ENCODE data around the gene DLGAP1. TPM values are rescaled to one million over a fixed set of nuclear protein-coding genes. Genes with fewer than 3 reads are reported as not detected.

The DLGAP1 gene
- total and polyA plus RNA-seq, 10 of the 15 experiments (the other 5 are each of a cell fraction or from before 2014, with no cell fraction given), result 0.23 to 27.6 (median 1.9) TPM

DNA sequence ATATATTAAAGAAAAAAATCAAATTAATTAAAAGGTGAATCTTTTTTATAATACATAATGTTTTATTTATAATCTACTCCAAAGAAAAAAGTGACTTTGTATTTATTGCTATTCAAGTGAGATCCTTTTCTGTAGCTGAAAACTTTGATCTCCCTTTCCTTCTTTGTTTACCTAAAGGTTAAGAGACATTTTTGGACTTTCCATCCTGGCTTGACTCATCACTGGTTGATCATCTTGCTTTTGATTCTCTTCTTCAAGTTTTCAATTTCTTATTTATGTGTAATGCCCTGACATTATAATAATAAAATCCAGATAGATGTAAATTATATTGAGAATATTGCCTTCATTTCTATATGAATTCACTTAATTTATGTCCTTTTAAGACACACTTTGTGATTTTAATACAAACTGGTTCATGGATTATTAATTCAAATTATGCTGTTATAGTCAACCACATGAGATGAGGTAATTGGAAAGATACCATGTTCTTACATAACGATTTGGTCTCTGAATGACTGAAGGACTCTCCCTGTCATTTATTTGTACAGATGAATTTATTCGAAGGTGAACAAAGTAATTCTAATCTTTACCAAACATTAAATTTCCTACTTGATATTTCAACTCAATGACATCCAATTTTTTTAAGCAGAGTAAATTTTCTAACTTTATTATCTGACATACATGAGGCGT is 820.7 kb downstream of the DLGAP1 start:
- intact Hi-C loops (cut with micrococcal nuclease; ENCODE audit: unreplicated experiment), result no loop called here
- TF ChIP-seq, protein P1, sequence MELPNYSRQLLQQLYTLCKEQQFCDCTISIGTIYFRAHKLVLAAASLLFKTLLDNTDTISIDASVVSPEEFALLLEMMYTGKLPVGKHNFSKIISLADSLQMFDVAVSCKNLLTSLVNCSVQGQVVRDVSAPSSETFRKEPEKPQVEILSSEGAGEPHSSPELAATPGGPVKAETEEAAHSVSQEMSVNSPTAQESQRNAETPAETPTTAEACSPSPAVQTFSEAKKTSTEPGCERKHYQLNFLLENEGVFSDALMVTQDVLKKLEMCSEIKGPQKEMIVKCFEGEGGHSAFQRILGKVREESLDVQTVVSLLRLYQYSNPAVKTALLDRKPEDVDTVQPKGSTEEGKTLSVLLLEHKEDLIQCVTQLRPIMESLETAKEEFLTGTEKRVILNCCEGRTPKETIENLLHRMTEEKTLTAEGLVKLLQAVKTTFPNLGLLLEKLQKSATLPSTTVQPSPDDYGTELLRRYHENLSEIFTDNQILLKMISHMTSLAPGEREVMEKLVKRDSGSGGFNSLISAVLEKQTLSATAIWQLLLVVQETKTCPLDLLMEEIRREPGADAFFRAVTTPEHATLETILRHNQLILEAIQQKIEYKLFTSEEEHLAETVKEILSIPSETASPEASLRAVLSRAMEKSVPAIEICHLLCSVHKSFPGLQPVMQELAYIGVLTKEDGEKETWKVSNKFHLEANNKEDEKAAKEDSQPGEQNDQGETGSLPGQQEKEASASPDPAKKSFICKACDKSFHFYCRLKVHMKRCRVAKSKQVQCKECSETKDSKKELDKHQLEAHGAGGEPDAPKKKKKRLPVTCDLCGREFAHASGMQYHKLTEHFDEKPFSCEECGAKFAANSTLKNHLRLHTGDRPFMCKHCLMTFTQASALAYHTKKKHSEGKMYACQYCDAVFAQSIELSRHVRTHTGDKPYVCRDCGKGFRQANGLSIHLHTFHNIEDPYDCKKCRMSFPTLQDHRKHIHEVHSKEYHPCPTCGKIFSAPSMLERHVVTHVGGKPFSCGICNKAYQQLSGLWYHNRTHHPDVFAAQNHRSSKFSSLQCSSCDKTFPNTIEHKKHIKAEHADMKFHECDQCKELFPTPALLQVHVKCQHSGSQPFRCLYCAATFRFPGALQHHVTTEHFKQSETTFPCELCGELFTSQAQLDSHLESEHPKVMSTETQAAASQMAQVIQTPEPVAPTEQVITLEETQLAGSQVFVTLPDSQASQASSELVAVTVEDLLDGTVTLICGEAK (IDR thresholded peaks at IDR 0.05; ENCODE audit: borderline replicate concordance), result no peak
- TF ChIP-seq, protein P2, sequence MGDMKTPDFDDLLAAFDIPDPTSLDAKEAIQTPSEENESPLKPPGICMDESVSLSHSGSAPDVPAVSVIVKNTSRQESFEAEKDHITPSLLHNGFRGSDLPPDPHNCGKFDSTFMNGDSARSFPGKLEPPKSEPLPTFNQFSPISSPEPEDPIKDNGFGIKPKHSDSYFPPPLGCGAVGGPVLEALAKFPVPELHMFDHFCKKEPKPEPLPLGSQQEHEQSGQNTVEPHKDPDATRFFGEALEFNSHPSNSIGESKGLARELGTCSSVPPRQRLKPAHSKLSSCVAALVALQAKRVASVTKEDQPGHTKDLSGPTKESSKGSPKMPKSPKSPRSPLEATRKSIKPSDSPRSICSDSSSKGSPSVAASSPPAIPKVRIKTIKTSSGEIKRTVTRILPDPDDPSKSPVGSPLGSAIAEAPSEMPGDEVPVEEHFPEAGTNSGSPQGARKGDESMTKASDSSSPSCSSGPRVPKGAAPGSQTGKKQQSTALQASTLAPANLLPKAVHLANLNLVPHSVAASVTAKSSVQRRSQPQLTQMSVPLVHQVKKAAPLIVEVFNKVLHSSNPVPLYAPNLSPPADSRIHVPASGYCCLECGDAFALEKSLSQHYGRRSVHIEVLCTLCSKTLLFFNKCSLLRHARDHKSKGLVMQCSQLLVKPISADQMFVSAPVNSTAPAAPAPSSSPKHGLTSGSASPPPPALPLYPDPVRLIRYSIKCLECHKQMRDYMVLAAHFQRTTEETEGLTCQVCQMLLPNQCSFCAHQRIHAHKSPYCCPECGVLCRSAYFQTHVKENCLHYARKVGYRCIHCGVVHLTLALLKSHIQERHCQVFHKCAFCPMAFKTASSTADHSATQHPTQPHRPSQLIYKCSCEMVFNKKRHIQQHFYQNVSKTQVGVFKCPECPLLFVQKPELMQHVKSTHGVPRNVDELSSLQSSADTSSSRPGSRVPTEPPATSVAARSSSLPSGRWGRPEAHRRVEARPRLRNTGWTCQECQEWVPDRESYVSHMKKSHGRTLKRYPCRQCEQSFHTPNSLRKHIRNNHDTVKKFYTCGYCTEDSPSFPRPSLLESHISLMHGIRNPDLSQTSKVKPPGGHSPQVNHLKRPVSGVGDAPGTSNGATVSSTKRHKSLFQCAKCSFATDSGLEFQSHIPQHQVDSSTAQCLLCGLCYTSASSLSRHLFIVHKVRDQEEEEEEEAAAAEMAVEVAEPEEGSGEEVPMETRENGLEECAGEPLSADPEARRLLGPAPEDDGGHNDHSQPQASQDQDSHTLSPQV (IDR thresholded peaks at IDR 0.05), result no peak
- TF ChIP-seq SMAD1 (IDR thresholded peaks at IDR 0.05; ENCODE audit: low read depth, partially characterized antibody), result no peak
- TF ChIP-seq, protein P3, sequence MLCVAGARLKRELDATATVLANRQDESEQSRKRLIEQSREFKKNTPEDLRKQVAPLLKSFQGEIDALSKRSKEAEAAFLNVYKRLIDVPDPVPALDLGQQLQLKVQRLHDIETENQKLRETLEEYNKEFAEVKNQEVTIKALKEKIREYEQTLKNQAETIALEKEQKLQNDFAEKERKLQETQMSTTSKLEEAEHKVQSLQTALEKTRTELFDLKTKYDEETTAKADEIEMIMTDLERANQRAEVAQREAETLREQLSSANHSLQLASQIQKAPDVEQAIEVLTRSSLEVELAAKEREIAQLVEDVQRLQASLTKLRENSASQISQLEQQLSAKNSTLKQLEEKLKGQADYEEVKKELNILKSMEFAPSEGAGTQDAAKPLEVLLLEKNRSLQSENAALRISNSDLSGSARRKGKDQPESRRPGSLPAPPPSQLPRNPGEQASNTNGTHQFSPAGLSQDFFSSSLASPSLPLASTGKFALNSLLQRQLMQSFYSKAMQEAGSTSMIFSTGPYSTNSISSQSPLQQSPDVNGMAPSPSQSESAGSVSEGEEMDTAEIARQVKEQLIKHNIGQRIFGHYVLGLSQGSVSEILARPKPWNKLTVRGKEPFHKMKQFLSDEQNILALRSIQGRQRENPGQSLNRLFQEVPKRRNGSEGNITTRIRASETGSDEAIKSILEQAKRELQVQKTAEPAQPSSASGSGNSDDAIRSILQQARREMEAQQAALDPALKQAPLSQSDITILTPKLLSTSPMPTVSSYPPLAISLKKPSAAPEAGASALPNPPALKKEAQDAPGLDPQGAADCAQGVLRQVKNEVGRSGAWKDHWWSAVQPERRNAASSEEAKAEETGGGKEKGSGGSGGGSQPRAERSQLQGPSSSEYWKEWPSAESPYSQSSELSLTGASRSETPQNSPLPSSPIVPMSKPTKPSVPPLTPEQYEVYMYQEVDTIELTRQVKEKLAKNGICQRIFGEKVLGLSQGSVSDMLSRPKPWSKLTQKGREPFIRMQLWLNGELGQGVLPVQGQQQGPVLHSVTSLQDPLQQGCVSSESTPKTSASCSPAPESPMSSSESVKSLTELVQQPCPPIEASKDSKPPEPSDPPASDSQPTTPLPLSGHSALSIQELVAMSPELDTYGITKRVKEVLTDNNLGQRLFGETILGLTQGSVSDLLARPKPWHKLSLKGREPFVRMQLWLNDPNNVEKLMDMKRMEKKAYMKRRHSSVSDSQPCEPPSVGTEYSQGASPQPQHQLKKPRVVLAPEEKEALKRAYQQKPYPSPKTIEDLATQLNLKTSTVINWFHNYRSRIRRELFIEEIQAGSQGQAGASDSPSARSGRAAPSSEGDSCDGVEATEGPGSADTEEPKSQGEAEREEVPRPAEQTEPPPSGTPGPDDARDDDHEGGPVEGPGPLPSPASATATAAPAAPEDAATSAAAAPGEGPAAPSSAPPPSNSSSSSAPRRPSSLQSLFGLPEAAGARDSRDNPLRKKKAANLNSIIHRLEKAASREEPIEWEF (IDR thresholded peaks at IDR 0.05; ENCODE audit: insufficient replicate concordance, low read depth, low read length), result no peak

More for the DNA sequence above, 820.7 kb downstream of the DLGAP1 start:
- H4K20me1 ChIP-seq (ENCODE audit: control insufficient read depth, insufficient read depth), result no peaks in the 10 kb centered on the region
- H3K27me3 ChIP-seq (replicated peaks in 1 of 2; ENCODE audit: control insufficient read depth in 2 of 2, insufficient read depth in 2 of 2, low read length in 1 of 2), result no peaks in the 10 kb centered on the region
- no peak overlapping the region for H2AFZ ChIP-seq (ENCODE audit: control insufficient read depth, low read depth, low read length)
- WGBS (ENCODE audit: insufficient coverage, insufficient replicate concordance, low lambda C conversion rate, missing lambda C conversion rate), result 24% methylated on average over 3 of the region's 3 CpGs
- H3K27ac ChIP-seq (ENCODE audit: control insufficient read depth, insufficient read depth), result no peak overlapping the region
- FAIRE-seq (no peak), ATAC-seq (no peak), DNase-seq (ENCODE audit: low read depth, low spot score) (no peak)
- in situ Hi-C loops (cut with MboI), result no loop called here
- H3K4me2 ChIP-seq (ENCODE audit: control insufficient read depth, insufficient read depth), result no peak overlapping the region
- H3K79me2 ChIP-seq (ENCODE audit: control insufficient read depth, insufficient read depth, low read length), result no peaks in the 10 kb centered on the region
- ChIA-PET RAD21 (ENCODE audit: unreplicated experiment) (interaction anchor here (1.2 kb wide), 1 partner anchor 38 kb away, joined by 3 read pairs; no protein-coding TSS in a partner anchor), CTCF (interaction anchor here (2.0 kb wide), 1 partner anchor 49 kb away, joined by 7 read pairs; no protein-coding TSS in a partner anchor), POLR2A (interaction anchor here (0.8 kb wide), 1 partner anchor 13 kb away, joined by 3 read pairs; no protein-coding TSS in a partner anchor), SMC1A (ENCODE audit: uncharacterized antibody, unreplicated experiment) (interaction anchor here (1.3 to 1.8 kb wide), 2 partner anchors 13 to 29 kb away, joined by 5 to 8 read pairs; no protein-coding TSS in a partner anchor)
- H3K36me3 ChIP-seq (ENCODE audit: control insufficient read depth in 2 of 2, insufficient read depth in 2 of 2, low read length in 1 of 2), result no peaks in the 10 kb centered on the region
- no peak overlapping the region for H3K4me3 ChIP-seq
- H3K9ac ChIP-seq (ENCODE audit: control insufficient read depth, insufficient read depth, low read length), result no peak overlapping the region
- H3K4me1 ChIP-seq (ENCODE audit: control insufficient read depth, insufficient read depth, low read length), result no peaks in the 10 kb centered on the region
- H3K9me3 ChIP-seq (replicated peaks; ENCODE audit: control insufficient read depth, insufficient read depth, low read length), result no peaks in the 10 kb centered on the region
- BruUV-seq (replicated peaks), result no TSS peak
